A673 (cell line): ENCODE results near the gene NTN3. TPM values are rescaled to one million over a fixed set of nuclear protein-coding genes. Genes with fewer than 3 reads are reported as not detected.

Experiments used
- BruUV-seq: library from RNA; stranded (reverse); fragments of 400-500 nt; replicated peaks from 2 replicates; lab custom pipeline; 2021; lab: Mats Ljungman, UMichigan
- CTCF ChIA-PET: fragments of 300-600 bp; sonication (Branson Sonifier 250); formaldehyde crosslinking; loops from one replicate; lab custom pipeline; 2022; ENCODE audit warnings: antibody characterized with exemption; lab: Charles Lee
- POLR2A ChIA-PET: fragments of 300-600 bp; sonication (Branson Sonifier 250); formaldehyde crosslinking; loops from one replicate; lab custom pipeline; 2022; ENCODE audit warnings: antibody characterized with exemption; ENCODE audit not compliant: low non-redundant PET; lab: Charles Lee
- DNase-seq: peaks from one replicate; pipeline ENCODE4 v3.0.0-alpha.2; 2015; ENCODE audit warnings: low spot score
- H3K27ac ChIP-seq: fragments of 200-600 bp; sonication (generic); 2 replicates; pipeline ENCODE4 v1.5.1; 2016; ENCODE audit warnings: mixed run types, low read depth, mild to moderate bottlenecking, mixed read lengths, antibody characterized with exemption, low read length; ENCODE audit not compliant: poor library complexity, severe bottlenecking
- H3K27me3 ChIP-seq: fragments of 200-600 bp; sonication (generic); replicated peaks from 2 replicates; pipeline ENCODE4 v1.6.1; 2017; ENCODE audit warnings: mixed run types, low read depth, mild to moderate bottlenecking, mixed read lengths, antibody characterized with exemption, low read length; ENCODE audit not compliant: insufficient read depth, poor library complexity
- H3K36me3 ChIP-seq: fragments of 200-600 bp; sonication (generic); 2 replicates; pipeline ENCODE4 v1.6.1; 2016; ENCODE audit warnings: mixed run types, mild to moderate bottlenecking, mixed read lengths, antibody characterized with exemption, low read length; ENCODE audit not compliant: insufficient read depth, poor library complexity, severe bottlenecking
- H3K4me1 ChIP-seq: fragments of 200-600 bp; sonication (generic); 2 replicates; pipeline ENCODE4 v1.6.1; 2017; ENCODE audit warnings: mixed run types, mild to moderate bottlenecking, mixed read lengths, antibody characterized with exemption, low read length; ENCODE audit not compliant: insufficient read depth, poor library complexity, severe bottlenecking
- H3K4me3 ChIP-seq: fragments of 200-600 bp; sonication (generic); 2 replicates; pipeline ENCODE4 v1.5.1; 2016; ENCODE audit warnings: low read depth, mixed run types, mild to moderate bottlenecking, mixed read lengths, low read length; ENCODE audit not compliant: poor library complexity, severe bottlenecking
- H3K9me3 ChIP-seq: fragments of 200-600 bp; sonication (generic); 2 replicates; pipeline ENCODE4 v1.6.1; 2016; ENCODE audit warnings: mixed run types, low read depth, mild to moderate bottlenecking, mixed read lengths, antibody characterized with exemption, low read length; ENCODE audit not compliant: poor library complexity, severe bottlenecking
- CTCF ChIP-seq: fragments of 300-800, 200-600 bp; sonication (generic); conservative IDR thresholded peaks from 2 replicates; pipeline ENCODE4 v1.5.1; 2017; ENCODE audit warnings: low read depth, mild to moderate bottlenecking, antibody characterized with exemption, low read length, moderate library complexity, mixed read lengths
- EZH2 ChIP-seq: fragments of 200-600 bp; sonication (generic); IDR thresholded peaks from 2 replicates; pipeline ENCODE4 v1.6.1; 2017; ENCODE audit warnings: borderline replicate concordance, low read depth, mild to moderate bottlenecking, mixed read lengths, antibody characterized with exemption, low read length; ENCODE audit not compliant: poor library complexity, severe bottlenecking
- intact Hi-C: fragments of 100-400 bp; cut with micrococcal nuclease; formaldehyde crosslinking; loops from one replicate; pipeline ENCODE4 v1.10.0; 2022; ENCODE audit not compliant: unreplicated experiment
- total RNA-seq: library from RNA; stranded (reverse); gene quantifications from 2 replicates; pipeline ENCODE4 v1.2.3, GENCODE V29; 2021

Gene NTN3
- total RNA-seq, 1 experiment from 2014 or later, result 1.6 TPM

GRCh38 chr16:2492292-2492691 lies 21.2 kb downstream of the NTN3 start:
- H3K27ac ChIP-seq, result no peak overlapping the region
- DNase-seq, result no peak
- no peaks in the 10 kb centered on the region for H3K9me3 ChIP-seq
- H3K4me1 ChIP-seq, result no peaks in the 10 kb centered on the region
- POLR2A ChIA-PET, result no interaction called here
- intact Hi-C loops, result no loop called here
- CTCF ChIA-PET, result no interaction called here
- TF ChIP-seq CTCF (no peak), EZH2 (no peak)
- no peaks in the 10 kb centered on the region for H3K27me3 ChIP-seq
- no peak overlapping the region for H3K4me3 ChIP-seq
- H3K36me3 ChIP-seq, result no peaks in the 10 kb centered on the region
- no TSS peak for BruUV-seq

GRCh38 chr16:2493605-2494004 lies 22.5 kb downstream of the NTN3 start:
- intact Hi-C loops, result no loop called here
- no TSS peak for BruUV-seq
- Histone ChIP-seq H3K36me3 (no peaks in the 10 kb centered on the region), H3K9me3 (no peaks in the 10 kb centered on the region), H3K4me1 (no peaks in the 10 kb centered on the region), H3K27me3 (no peaks in the 10 kb centered on the region), H3K27ac (no peak overlapping the region), H3K4me3 (no peak overlapping the region)
- TF ChIP-seq CTCF (no peak), EZH2 (no peak)
- CTCF ChIA-PET, result no interaction called here
- DNase-seq, result no peak
- POLR2A ChIA-PET, result no interaction called here

GRCh38 chr16:2494616-2495015 lies 23.5 kb downstream of the NTN3 start:
- Histone ChIP-seq H3K4me1 (no peaks in the 10 kb centered on the region), H3K36me3 (no peaks in the 10 kb centered on the region), H3K9me3 (no peaks in the 10 kb centered on the region), H3K27me3 (no peaks in the 10 kb centered on the region), H3K27ac (no peak overlapping the region), H3K4me3 (no peak overlapping the region)
- no peak for TF ChIP-seq CTCF
- TF ChIP-seq EZH2, result no peak
- BruUV-seq, result no TSS peak
- ChIA-PET POLR2A (no interaction called here), CTCF (no interaction called here)
- intact Hi-C loops, result no loop called here
- DNase-seq, result no peak
